Hematopoietic multipotent progenitor cell treated with erythropoietin and hydrocortisone succinate and interleukin-3 and kit ligand, for 8 days (in vitro differentiated cells): ENCODE data around the gene ZBTB40.

Experiments
- DNase-seq: peaks from one replicate; pipeline ENCODE4 v3.0.0-alpha.2; 2015

ZBTB40 gene

DNA sequence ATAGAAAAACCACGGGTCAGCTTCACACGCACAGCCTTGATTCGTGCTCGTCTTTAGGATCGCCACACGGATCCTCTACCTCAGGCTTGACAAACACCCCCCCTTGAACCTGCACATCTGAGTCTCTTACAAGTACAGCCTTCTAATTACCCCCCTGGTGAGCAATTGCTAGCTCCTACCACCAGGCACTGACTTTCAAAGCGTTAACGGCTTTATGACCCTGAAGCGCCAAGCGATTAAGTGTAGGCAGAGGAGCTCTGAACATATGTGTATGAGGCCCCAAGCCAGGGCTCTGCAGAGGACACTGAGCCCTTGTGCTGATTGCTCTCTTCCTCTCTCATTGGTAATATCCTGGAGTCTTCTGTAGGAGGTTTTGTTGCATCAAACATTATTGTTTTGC is 55.9 kb downstream of the ZBTB40 start:
- DNase-seq = no peak

DNA sequence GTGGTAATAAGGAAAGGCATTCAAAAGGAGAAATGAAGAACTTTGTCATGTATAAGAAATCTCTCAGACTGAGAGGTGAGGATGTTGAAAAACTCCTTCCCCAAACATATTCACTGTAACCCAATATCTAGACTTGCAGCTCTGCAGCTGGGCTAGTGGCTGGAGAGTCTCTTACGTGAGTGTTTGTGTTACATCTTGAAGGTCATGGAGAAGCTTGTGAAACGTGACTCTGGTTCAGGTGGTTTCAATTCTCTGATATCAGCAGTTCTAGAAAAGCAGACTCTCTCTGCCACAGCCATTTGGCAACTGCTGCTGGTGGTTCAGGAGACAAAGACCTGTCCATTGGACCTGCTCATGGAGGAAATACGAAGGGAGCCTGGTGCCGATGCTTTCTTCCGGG is 56.7 kb downstream of the ZBTB40 start:
- DNase-seq = no peak

DNA sequence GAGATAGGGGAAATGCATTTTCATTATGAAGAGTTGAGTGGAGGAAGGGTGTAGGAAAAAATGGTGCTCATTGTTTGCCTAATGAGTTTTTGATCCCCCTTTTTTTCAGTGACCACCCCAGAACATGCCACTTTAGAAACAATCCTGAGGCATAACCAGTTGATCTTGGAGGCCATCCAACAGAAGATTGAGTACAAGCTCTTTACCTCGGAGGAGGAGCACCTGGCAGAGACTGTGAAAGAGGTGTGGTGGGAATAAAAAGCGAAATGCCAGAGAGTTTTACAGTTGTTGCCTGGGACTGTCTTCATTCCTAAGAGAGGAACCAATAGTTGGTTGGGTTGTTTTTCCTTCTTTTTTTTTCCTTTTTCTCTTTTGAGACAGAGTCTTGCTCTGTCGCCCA is 57.3 kb downstream of the ZBTB40 start:
- no peak for DNase-seq

DNA sequence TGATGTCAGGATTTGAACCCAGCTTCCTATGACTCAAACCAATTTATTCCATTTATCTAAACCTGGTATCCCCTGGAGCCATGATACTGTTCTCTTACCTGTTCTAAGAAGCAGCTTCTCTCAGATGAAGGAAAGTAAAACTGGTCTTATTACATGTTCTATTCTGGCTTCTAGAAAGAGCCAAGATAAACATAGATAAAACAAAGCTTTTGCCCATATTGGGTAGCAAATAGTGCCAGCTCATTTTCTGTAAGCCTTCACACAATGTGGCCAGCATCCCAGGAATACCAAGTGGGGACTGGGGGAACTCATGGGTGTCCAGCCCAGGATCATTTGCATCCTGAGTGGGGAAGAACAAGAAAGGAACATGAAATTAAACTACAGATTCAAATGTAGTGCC is 58.2 kb downstream of the ZBTB40 start:
- no peak for DNase-seq

GRCh38 chr1:22512873-22513272 is 61.2 kb downstream of the ZBTB40 start:
- DNase-seq = no peak

- DNase-seq = no peak
Measured at GRCh38 chr1:22516906-22517571, 65.4 kb downstream of the ZBTB40 start.

DNA sequence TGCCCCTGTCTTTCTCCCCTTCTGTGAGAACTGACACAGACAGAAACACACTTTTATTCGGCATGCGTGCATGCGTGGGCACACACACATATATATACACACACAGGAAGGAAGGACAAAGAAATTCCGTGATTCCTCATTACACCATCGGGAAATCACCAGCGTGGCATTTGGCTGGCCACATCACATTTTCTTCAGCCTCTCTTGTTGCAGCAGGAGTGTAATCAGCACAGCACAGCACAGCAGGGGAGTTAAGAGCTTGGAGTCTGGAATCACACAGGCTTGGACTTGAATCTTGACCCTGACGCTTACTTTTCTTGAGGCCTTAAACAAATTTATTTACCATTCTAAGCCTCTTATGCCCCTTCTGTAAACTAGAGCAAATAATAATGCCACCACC is 66.3 kb downstream of the ZBTB40 start:
- DNase-seq = no peak

GRCh38 chr1:22518379-22518778 is 66.7 kb downstream of the ZBTB40 start:
- no peak for DNase-seq

GRCh38 chr1:22520871-22521270 is 69.2 kb downstream of the ZBTB40 start:
- no peak for DNase-seq

DNA sequence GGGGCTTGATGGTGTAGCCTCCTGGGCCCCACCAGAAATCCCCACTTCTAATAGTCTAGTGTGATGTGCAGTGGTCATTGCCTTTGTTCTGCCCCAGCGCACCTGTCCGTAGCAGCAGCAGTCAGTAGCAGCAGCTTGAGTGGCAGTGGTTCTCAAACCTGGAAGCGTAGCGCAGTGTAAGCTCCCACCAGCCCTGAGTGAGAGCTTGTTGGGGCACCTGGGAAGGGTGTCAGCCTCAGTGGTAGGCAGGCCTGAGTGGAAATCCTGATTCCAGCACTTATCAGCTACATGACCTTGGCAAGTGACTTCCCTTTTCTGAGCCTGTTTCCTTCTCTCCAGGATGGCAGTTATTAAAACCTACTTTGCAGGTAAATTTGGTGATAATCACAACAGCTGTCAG is 70.0 kb downstream of the ZBTB40 start:
- no peak for DNase-seq

DNA sequence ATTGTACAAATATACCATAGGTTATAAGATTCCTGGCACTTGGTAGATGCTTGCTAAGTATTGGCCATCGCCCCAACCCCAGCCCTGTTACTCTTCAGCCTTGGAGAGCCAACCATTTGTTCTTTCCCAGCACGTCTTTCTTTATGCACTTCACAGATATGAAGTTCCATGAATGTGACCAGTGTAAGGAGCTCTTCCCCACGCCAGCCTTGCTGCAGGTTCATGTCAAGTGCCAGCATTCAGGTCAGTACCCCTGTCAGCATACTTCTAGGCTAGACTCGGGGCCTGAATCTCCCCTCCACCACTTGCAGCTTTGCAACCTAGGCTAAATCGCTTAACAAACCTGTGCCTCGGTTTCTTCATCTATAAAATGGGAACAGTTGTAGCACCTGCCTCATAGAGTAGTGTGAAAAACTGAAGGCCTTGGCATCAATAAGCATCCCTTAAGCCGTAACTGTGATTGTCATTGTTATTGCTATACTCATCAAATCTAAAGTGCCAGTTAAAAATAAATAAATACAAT is 70.6 kb downstream of the ZBTB40 start:
- DNase-seq = no peak

- no peak for DNase-seq
Measured at GRCh38 chr1:22524481-22524880, 72.8 kb downstream of the ZBTB40 start.

DNA sequence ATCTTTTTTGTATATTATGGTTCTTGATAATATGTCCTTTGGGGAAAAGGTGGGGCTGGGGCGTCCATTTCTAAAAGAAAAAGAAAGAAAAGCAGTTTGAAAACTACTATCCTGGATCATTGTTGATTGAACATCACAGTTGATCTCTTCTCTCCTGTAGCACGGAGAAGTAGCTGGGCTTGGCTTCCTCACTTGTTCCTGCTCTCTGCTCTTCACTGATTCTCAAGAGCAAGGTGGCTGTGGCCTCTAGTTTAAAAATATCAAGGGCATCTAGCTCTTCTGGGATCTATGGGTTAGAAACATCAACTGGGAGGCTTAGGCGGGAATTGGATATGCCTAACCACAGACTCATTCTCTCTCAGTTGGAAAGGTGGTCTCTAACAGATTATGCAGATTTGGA is 73.6 kb downstream of the ZBTB40 start:
- DNase-seq = no peak

DNA sequence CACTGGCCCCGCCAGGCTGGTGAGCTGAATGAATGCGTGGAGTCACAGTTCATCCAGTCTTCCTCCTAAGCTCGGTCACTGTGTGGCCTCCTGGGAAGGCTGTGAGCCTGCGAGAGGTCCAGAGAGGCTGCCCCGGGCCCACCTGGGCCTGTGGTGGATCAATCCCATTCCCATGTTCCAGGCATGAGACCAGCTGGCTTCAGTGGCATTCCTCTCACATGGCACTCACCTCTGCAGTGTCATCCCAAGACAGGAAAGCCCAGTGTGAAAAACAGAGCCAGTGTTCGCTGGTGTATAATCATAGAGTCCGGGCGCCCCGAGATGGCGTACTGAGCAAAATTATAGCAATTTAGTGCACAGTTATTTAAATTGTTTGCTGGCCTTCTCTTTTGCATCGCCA is 74.0 kb downstream of the ZBTB40 start:
- no peak for DNase-seq

DNA sequence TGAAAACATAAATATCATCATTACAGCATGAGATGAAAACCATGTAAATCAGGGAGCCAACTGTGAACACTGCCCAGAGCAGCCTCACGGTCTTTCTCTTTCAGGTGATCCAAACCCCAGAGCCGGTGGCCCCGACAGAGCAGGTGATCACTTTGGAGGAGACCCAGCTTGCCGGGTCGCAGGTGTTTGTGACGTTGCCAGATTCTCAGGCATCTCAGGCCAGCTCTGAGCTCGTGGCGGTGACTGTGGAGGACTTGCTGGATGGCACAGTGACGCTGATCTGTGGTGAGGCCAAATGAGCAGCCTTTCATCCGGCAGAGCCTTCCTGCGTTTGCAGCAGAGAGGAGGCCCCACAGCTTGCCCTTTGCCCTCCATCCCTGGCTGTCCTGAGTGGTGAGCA is 74.4 kb downstream of the ZBTB40 start:
- DNase-seq = no peak

- no peak for DNase-seq
Measured at GRCh38 chr1:22526677-22527076, 75.0 kb downstream of the ZBTB40 start.

DNA sequence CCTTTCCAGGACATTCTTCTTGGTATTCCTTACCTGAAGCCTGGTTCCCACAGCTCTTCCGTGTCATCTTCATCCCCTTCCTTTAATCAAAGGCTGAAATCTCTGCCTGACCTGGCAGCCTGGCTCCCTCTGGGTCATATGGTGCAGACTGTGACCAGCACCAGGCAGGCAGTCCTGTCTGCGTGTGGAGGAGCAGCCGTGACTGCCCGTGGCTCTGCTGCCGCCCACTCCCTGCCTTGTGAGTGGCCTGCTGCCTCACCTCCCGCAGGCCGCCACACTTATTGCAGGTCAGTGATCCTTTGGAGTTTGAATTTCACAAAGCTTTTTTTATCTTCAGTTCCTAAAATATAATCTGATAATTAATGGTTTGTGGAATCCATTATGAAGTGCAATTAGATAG is 75.5 kb downstream of the ZBTB40 start:
- no peak for DNase-seq

- DNase-seq = no peak
Measured at GRCh38 chr1:22527555-22528296, 76.1 kb downstream of the ZBTB40 start.

- DNase-seq = no peak
Measured at GRCh38 chr1:22528451-22528850, 76.8 kb downstream of the ZBTB40 start.

GRCh38 chr1:22529901-22530621 is 78.4 kb downstream of the ZBTB40 start:
- DNase-seq = no peak

DNA sequence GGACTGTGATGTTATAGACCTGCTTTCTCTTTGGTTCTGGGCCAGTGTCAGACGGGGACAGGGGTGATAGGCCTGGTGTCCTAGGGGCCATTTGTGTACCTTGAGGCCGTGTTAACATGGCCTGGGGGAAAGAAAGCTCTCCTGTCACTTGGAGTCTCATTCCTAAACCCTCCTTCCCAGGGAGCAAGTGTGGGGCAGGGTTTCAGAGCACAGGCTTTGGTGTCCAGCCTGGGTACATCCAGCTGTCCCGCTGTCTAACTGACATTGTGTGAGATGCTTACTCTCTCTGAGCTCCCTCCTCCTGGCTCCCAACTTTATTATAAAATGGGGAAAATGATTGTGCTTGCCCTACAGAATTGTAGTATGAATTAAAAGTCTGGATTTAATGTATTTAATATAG is 79.1 kb downstream of the ZBTB40 start:
- no peak for DNase-seq

DNA sequence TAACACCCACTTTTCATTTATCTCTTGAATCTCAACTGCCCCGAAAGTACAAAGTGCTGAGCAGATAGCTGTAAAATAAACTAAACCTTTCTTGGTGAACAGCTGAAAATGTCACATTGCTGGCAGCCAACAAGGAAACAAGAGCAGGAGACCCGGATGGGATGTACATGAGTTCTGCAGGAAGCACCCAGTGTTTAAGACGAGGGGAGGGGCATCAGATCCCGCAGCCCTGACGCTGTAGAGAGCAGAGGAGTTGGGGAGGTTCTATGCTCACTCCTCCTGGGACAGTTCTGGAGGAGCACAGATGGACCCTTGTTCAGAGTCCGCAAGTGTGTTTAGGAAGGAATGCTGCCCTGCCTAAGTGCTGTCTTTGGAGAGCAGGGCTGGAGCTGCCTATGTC is 79.6 kb downstream of the ZBTB40 start:
- DNase-seq = no peak

DNA sequence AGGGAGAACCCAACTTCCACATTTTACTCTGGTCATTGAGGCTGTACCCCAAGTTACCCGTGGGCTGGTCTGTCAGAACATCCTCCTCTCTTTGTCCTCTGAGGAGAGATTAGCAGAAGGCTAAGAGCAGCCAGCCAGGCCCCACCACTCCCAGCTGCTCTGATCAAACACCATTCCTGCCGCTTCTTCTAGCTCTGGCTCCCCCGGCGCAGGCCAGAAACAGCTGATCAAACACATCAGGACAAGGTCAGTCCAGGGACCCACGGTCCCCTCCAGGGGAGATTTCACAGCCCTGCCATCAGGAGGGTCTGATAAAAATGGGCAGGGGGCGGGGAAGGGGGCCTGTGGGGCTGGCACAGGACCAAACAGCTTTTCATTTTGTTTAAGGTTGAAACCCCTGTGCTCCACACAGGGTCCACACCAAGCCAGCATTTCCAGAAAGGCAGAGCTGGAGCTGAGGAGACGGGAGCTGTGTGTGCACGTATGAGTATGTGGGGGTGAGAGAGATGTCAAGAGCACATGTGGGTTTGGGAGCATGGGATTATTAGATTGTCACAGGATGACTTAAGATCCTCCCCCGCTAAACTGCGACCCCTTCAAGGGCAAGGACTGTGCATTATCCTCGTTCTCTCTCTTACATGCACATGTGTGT is 81.7 kb downstream of the ZBTB40 start:
- no peak for DNase-seq
